Neural cell (in vitro differentiated cells): ENCODE results near the gene MGME1. TPM values are rescaled to one million over a fixed set of nuclear protein-coding genes. Genes with fewer than 3 reads are reported as not detected.

ENCODE experiments used
- H2AFZ ChIP-seq: fragments of 200-600, 300-800 bp; sonication (generic), shearing (Covaris generic); 2 replicates; pipeline ENCODE4 v1.6.0; 2014; ENCODE audit warnings: low read depth, mild to moderate bottlenecking, antibody characterized with exemption, low read length, moderate library complexity
- H3F3A ChIP-seq: fragments of 200-600 bp; shearing (Covaris generic); 2 replicates; pipeline ENCODE4 v1.6.1; 2016; ENCODE audit warnings: mild to moderate bottlenecking, moderate library complexity, mixed read lengths, antibody characterized with exemption, low read length; ENCODE audit not compliant: insufficient read depth, poor library complexity, severe bottlenecking
- H3K27ac ChIP-seq: fragments of 200-600, 300-800 bp; sonication (generic), shearing (Covaris generic); 2 replicates; pipeline ENCODE4 v1.5.1; 2014; ENCODE audit warnings: mild to moderate bottlenecking, low read length, moderate library complexity
- H3K27me3 ChIP-seq: fragments of 300-800, 200-600 bp; sonication (generic), shearing (Covaris generic); 2 replicates; pipeline ENCODE4 v1.6.0; 2014; ENCODE audit warnings: mild to moderate bottlenecking, low read depth, low read length, moderate library complexity; ENCODE audit not compliant: insufficient read depth
- H3K36me3 ChIP-seq: fragments of 300-800, 200-600 bp; sonication (generic), shearing (Covaris generic); 2 replicates; pipeline ENCODE4 v1.5.1; 2014; ENCODE audit warnings: mild to moderate bottlenecking, antibody characterized with exemption, low read length, moderate library complexity; ENCODE audit not compliant: insufficient read depth
- H3K4me2 ChIP-seq: fragments of 300-800, 200-600 bp; sonication (generic), shearing (Covaris generic); 2 replicates; pipeline ENCODE4 v1.6.0; 2014; ENCODE audit warnings: mild to moderate bottlenecking, low read length
- H3K4me3 ChIP-seq: fragments of 300-800, 200-600 bp; sonication (generic), shearing (Covaris generic); 2 replicates; pipeline ENCODE4 v1.5.1; 2014; ENCODE audit warnings: mild to moderate bottlenecking, low read length, moderate library complexity
- H3K79me2 ChIP-seq: fragments of 200-600 bp; shearing (Covaris generic); replicated peaks from 2 replicates; pipeline ENCODE4 v1.6.0; 2014; ENCODE audit warnings: mild to moderate bottlenecking, low read length, moderate library complexity; ENCODE audit not compliant: insufficient read depth
- H3K9ac ChIP-seq: fragments of 300-800, 200-600 bp; sonication (generic), shearing (Covaris generic); 2 replicates; pipeline ENCODE4 v1.6.1; 2016; ENCODE audit warnings: mild to moderate bottlenecking, low read length, mixed read lengths
- H3K9me2 ChIP-seq: fragments of 200-600 bp; shearing (Covaris generic); 2 replicates; pipeline ENCODE4 v1.6.1; 2016; ENCODE audit warnings: mild to moderate bottlenecking, low read length, mixed read lengths; ENCODE audit not compliant: insufficient read depth
- H3K9me3 ChIP-seq: fragments of 200-600, 300-800 bp; sonication (generic), shearing (Covaris generic); 2 replicates; pipeline ENCODE4 v1.6.1; 2016; ENCODE audit warnings: mild to moderate bottlenecking, mixed run types, low read length, moderate library complexity, mixed read lengths
- H4K20me1 ChIP-seq: fragments of 200-600 bp; shearing (Covaris generic); 2 replicates; pipeline ENCODE4 v1.6.1; 2016; ENCODE audit warnings: mild to moderate bottlenecking, mixed run types; ENCODE audit not compliant: insufficient read depth
- CTCF ChIP-seq: fragments of 450-650 bp; IDR thresholded peaks from 2 replicates; pipeline ENCODE4 v1.5.1; 2014; ENCODE audit warnings: antibody characterized with exemption, mild to moderate bottlenecking, moderate library complexity; ENCODE audit not compliant: poor library complexity, severe bottlenecking
- EP300 ChIP-seq: fragments of 450-650 bp; conservative IDR thresholded peaks from 2 replicates; pipeline ENCODE4 v1.6.1; 2014; ENCODE audit warnings: antibody characterized with exemption, mild to moderate bottlenecking, moderate library complexity; ENCODE audit not compliant: poor library complexity, severe bottlenecking
- EZH2 ChIP-seq: fragments of 200-600, 300-800 bp; shearing (Covaris generic), sonication (generic); IDR thresholded peaks from 2 replicates; pipeline ENCODE4 v1.6.1; 2014; ENCODE audit warnings: antibody characterized with exemption, low read length, borderline replicate concordance, mild to moderate bottlenecking; ENCODE audit not compliant: insufficient read depth, poor library complexity, severe bottlenecking
- MXI1 ChIP-seq: fragments of 450-650 bp; conservative IDR thresholded peaks from 2 replicates; pipeline ENCODE4 v1.6.1; 2014; ENCODE audit warnings: antibody characterized with exemption, mild to moderate bottlenecking; ENCODE audit not compliant: poor library complexity, severe bottlenecking
- POLR2AphosphoS5 ChIP-seq: IDR thresholded peaks from 2 replicates; pipeline ENCODE4 v1.6.1; 2012
- RAD21 ChIP-seq: fragments of 450-650 bp; conservative IDR thresholded peaks from 2 replicates; pipeline ENCODE4 v1.6.1; 2014; ENCODE audit warnings: antibody characterized with exemption, mild to moderate bottlenecking, moderate library complexity
- REST ChIP-seq: IDR thresholded peaks from 2 replicates; pipeline ENCODE4 v1.6.1; 2012; ENCODE audit warnings: borderline replicate concordance
- SMC3 ChIP-seq: fragments of 450-650 bp; conservative IDR thresholded peaks from 2 replicates; pipeline ENCODE4 v1.6.1; 2014; ENCODE audit warnings: antibody characterized with exemption, mild to moderate bottlenecking, moderate library complexity; ENCODE audit not compliant: poor library complexity
- TAF1 ChIP-seq: IDR thresholded peaks from 2 replicates; pipeline ENCODE4 v1.6.1; 2012; ENCODE audit warnings: low read depth
- polyA plus RNA-seq: library from polyadenylated mRNA; depleted of rRNA; stranded (reverse); fragments of >200 nt; gene quantifications from 2 replicates; pipeline ENCODE4 v1.2.3, GENCODE V29; 2014

MGME1 gene
- polyA plus RNA-seq, 1 donor from 2014 or later = 7.0 TPM

DNA sequence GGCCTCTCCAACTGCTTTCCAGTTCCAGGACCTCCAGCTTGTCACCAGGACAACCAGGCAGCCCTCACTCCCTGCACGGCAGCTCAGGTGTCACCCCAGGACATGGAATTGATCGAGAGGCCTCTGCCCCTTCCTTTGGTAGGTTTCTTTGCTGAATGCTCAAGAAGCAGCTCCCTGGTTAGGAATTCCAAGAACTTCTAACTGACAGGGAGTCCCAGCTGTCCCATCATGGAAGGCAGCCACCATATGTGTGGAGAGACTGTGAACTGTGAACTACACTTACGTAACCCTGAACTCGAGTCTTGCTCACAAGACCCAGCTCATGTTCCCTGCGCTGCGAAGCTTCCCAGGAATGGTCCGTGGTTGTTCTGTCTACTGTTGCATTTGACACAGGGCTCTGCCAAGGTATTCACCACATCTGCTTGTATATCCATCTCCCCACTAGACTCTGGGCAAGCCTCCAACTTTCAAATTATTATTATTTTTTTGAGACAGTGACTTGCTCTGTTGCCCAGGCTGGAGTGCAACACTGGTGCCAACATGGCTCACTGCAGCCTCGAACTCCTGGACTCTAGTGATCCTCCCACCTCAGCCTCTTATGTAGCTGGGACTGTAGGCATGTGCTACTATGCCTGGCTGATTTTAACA is 35.7 kb downstream of the MGME1 start:
- no peak for TF ChIP-seq REST
- TF ChIP-seq TAF1 = no peak
- Histone ChIP-seq H3K27ac (no peak overlapping the region), H3F3A (no peaks in the 10 kb centered on the region), H3K4me3 (no peak overlapping the region), H3K9ac (no peak overlapping the region), H3K36me3 (no peaks in the 10 kb centered on the region), H4K20me1 (no peaks in the 10 kb centered on the region), H2AFZ (no peak overlapping the region), H3K9me3 (no peaks in the 10 kb centered on the region), H3K9me2 (no peaks in the 10 kb centered on the region), H3K79me2 (no peaks in the 10 kb centered on the region), H3K27me3 (no peaks in the 10 kb centered on the region), H3K4me2 (no peak overlapping the region)

DNA sequence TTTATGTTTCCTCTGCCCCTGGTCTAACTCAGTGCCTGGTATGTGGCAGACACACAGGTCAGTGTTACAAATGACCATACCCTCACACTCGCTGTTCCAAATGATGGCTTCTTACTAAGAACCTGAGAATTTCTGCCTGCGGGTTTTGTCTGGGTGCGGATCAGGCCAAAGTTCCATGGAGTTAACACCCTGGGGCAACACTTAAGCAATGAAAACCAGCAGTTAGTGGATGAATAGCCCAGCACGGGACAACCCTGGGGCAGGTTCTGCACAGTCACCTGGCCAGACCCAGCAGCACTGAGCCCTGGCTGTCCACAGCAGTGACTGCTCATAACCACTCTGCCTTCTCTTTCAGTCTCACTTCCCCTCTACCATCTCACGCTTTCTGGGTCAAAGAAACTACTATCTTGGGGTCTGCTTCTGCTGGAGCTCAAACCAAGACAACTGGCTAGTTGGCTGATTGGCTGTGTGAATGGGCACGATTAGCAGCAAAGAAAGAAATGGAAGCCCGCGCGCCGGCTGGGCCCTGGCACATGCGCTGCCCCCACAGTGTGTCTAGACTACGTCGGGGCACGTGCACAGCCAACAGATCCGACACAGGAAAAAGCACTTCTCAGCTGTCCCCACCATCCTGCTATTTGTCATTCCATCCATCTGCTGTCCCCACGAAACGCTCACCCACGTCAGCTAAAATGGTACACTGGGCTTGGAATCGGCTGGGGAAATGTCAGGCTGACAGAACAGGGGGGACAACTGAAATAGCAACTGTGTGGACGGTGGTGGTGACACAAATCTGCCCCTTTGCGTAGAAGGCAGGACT is 36.6 kb downstream of the MGME1 start:
- no peak for TF ChIP-seq SMC3
- TF ChIP-seq CTCF = no peak
- no peak for TF ChIP-seq TAF1
- no peak for TF ChIP-seq EP300
- no peak for TF ChIP-seq REST
- no peak for TF ChIP-seq MXI1
- TF ChIP-seq RAD21 = no peak
- no peak for TF ChIP-seq POLR2AphosphoS5
- TF ChIP-seq EZH2 = no peak
- Histone ChIP-seq H3K9me2 (no peaks in the 10 kb centered on the region), H3K9ac (no peak overlapping the region), H3K9me3 (no peaks in the 10 kb centered on the region), H3K36me3 (no peaks in the 10 kb centered on the region), H3K4me2 (no peak overlapping the region), H4K20me1 (no peaks in the 10 kb centered on the region), H3F3A (no peaks in the 10 kb centered on the region), H3K27me3 (no peaks in the 10 kb centered on the region), H3K4me3 (no peak overlapping the region), H3K79me2 (no peaks in the 10 kb centered on the region), H3K27ac (no peak overlapping the region), H2AFZ (no peak overlapping the region)
